Nephron progenitor cell (in vitro differentiated cells): ENCODE measurements around the gene CPNE5.

ENCODE experiments used
- DNase-seq: peaks from one replicate; pipeline ENCODE4 v3.0.0; 2021
- H3K27ac Mint-ChIP-seq: 2 replicates; pipeline ENCODE4 v1.8.0; 2021; ENCODE audit warnings: mild to moderate bottlenecking, moderate library complexity, mixed read lengths
- H3K27me3 Mint-ChIP-seq: 2 replicates; pipeline ENCODE4 v1.8.0; 2021; ENCODE audit warnings: mild to moderate bottlenecking, low read depth, mixed read lengths; ENCODE audit not compliant: poor library complexity
- H3K36me3 Mint-ChIP-seq: 2 replicates; pipeline ENCODE4 v1.8.0; 2021; ENCODE audit warnings: low read depth, mixed read lengths
- H3K4me1 Mint-ChIP-seq: 2 replicates; pipeline ENCODE4 v1.8.0; 2021; ENCODE audit warnings: mixed read lengths
- H3K4me3 Mint-ChIP-seq: 2 replicates; pipeline ENCODE4 v1.8.0; 2021; ENCODE audit warnings: mild to moderate bottlenecking, moderate library complexity, mixed read lengths
- H3K9me3 Mint-ChIP-seq: 2 replicates; pipeline ENCODE4 v1.8.0; 2021; ENCODE audit warnings: mild to moderate bottlenecking, moderate library complexity, mixed read lengths
- CTCF ChIP-seq: fragments of 200-600 bp; sonication (generic); IDR thresholded peaks from 2 replicates; pipeline ENCODE4 v1.5.0; 2021; ENCODE audit warnings: antibody characterized with exemption

CPNE5 gene

GRCh38 chr6:36695414-36695813, 143.8 kb downstream of the CPNE5 start:
- Mint-ChIP-seq H3K4me1 (peaks cover 27% of the 10 kb centered on the region), H3K9me3 (peaks cover 15% of the 10 kb centered on the region), H3K27me3 (peaks cover 17% of the 10 kb centered on the region), H3K4me3 (no peak overlapping the region), H3K36me3 (no peaks in the 10 kb centered on the region), H3K27ac (no peak overlapping the region)
- TF ChIP-seq CTCF: no peak
- DNase-seq: no peak

GRCh38 chr6:36694616-36695015, 144.6 kb downstream of the CPNE5 start:
- Mint-ChIP-seq H3K27me3 (peaks cover 17% of the 10 kb centered on the region), H3K4me3 (no peak overlapping the region), H3K27ac (peak overlapping the region; percentile 11), H3K36me3 (no peaks in the 10 kb centered on the region), H3K4me1 (peaks cover 27% of the 10 kb centered on the region), H3K9me3 (peaks cover 15% of the 10 kb centered on the region)
- no peak for TF ChIP-seq CTCF
- DNase-seq: no peak

GRCh38 chr6:36692861-36693702, 146.2 kb downstream of the CPNE5 start:
- no peak for DNase-seq
- TF ChIP-seq CTCF: no peak
- Mint-ChIP-seq H3K36me3 (no peaks in the 10 kb centered on the region), H3K9me3 (peaks cover 15% of the 10 kb centered on the region), H3K27me3 (peaks cover 11% of the 10 kb centered on the region), H3K27ac (no peak overlapping the region), H3K4me3 (no peak overlapping the region), H3K4me1 (peaks cover 21% of the 10 kb centered on the region)

GRCh38 chr6:36692220-36692619, 147.0 kb downstream of the CPNE5 start:
- Mint-ChIP-seq H3K36me3 (peaks cover 4% of the 10 kb centered on the region), H3K27me3 (peaks cover 7% of the 10 kb centered on the region), H3K4me1 (peaks cover 21% of the 10 kb centered on the region), H3K9me3 (peaks cover 13% of the 10 kb centered on the region), H3K4me3 (no peak overlapping the region), H3K27ac (no peak overlapping the region)
- DNase-seq: no peak
- TF ChIP-seq CTCF: no peak

- Mint-ChIP-seq H3K9me3 (peaks cover 9% of the 10 kb centered on the region), H3K27me3 (peaks cover 6% of the 10 kb centered on the region), H3K4me1 (peaks cover 21% of the 10 kb centered on the region), H3K36me3 (peaks cover 11% of the 10 kb centered on the region), H3K4me3 (no peak overlapping the region), H3K27ac (no peak overlapping the region)
- no peak for TF ChIP-seq CTCF
- no peak for DNase-seq
Observed at GRCh38 chr6:36691612-36692011, 147.6 kb downstream of the CPNE5 start.

- H3K36me3 Mint-ChIP-seq: peaks cover 17% of the 10 kb centered on the region
- peaks cover 9% of the 10 kb centered on the region for H3K9me3 Mint-ChIP-seq
- no peak overlapping the region for H3K27ac Mint-ChIP-seq
- peaks cover 6% of the 10 kb centered on the region for H3K27me3 Mint-ChIP-seq
- TF ChIP-seq CTCF: no peak
- no peak overlapping the region for H3K4me3 Mint-ChIP-seq
- DNase-seq: no peak
- H3K4me1 Mint-ChIP-seq: peaks cover 21% of the 10 kb centered on the region
Observed at GRCh38 chr6:36691011-36691410, 148.2 kb downstream of the CPNE5 start.
